ENCODE results near the gene KSR2. TPM values are rescaled to one million over a fixed set of nuclear protein-coding genes. Genes with fewer than 3 reads are reported as not detected.

KSR2 gene
- total and polyA plus RNA-seq, 10 of the 15 experiments (the other 5 are each of a cell fraction or from before 2014, with no cell fraction given), result under 0.01 to 1.5 (median 0.01) TPM; not detected in 3

DNA sequence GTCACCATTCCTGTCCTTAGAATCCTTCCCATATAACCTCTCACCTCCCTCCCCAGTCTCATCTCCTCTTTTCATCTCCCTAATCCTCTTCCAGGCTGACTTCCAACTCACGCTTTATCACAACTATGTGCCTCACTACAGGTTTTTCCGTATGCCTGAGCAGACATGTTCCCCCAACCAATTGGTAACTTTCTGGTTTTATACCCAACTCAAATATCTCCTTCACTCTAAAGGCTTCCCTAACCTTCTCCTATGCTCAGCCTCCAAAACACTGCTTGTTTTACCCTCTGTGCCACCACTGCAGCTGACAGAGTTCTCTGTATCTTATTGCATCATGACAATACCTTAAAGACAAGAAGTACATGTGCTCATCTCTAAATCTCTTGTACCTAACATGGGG is 139.7 kb downstream of the KSR2 start (continued):
- TF ChIP-seq, protein P1, sequence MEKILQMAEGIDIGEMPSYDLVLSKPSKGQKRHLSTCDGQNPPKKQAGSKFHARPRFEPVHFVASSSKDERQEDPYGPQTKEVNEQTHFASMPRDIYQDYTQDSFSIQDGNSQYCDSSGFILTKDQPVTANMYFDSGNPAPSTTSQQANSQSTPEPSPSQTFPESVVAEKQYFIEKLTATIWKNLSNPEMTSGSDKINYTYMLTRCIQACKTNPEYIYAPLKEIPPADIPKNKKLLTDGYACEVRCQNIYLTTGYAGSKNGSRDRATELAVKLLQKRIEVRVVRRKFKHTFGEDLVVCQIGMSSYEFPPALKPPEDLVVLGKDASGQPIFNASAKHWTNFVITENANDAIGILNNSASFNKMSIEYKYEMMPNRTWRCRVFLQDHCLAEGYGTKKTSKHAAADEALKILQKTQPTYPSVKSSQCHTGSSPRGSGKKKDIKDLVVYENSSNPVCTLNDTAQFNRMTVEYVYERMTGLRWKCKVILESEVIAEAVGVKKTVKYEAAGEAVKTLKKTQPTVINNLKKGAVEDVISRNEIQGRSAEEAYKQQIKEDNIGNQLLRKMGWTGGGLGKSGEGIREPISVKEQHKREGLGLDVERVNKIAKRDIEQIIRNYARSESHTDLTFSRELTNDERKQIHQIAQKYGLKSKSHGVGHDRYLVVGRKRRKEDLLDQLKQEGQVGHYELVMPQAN (conservative IDR thresholded peaks at IDR 0.05), result no peak
- TF ChIP-seq, protein P2, sequence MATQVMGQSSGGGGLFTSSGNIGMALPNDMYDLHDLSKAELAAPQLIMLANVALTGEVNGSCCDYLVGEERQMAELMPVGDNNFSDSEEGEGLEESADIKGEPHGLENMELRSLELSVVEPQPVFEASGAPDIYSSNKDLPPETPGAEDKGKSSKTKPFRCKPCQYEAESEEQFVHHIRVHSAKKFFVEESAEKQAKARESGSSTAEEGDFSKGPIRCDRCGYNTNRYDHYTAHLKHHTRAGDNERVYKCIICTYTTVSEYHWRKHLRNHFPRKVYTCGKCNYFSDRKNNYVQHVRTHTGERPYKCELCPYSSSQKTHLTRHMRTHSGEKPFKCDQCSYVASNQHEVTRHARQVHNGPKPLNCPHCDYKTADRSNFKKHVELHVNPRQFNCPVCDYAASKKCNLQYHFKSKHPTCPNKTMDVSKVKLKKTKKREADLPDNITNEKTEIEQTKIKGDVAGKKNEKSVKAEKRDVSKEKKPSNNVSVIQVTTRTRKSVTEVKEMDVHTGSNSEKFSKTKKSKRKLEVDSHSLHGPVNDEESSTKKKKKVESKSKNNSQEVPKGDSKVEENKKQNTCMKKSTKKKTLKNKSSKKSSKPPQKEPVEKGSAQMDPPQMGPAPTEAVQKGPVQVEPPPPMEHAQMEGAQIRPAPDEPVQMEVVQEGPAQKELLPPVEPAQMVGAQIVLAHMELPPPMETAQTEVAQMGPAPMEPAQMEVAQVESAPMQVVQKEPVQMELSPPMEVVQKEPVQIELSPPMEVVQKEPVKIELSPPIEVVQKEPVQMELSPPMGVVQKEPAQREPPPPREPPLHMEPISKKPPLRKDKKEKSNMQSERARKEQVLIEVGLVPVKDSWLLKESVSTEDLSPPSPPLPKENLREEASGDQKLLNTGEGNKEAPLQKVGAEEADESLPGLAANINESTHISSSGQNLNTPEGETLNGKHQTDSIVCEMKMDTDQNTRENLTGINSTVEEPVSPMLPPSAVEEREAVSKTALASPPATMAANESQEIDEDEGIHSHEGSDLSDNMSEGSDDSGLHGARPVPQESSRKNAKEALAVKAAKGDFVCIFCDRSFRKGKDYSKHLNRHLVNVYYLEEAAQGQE (IDR thresholded peaks at IDR 0.05; ENCODE audit: low read depth, low read length), result no peak
- TF ChIP-seq SREBF1 (IDR thresholded peaks at IDR 0.05; ENCODE audit: low read length) (no peak), CHD1 (IDR thresholded peaks at IDR 0.05; ENCODE audit: low read depth, low read length) (no peak)

DNA sequence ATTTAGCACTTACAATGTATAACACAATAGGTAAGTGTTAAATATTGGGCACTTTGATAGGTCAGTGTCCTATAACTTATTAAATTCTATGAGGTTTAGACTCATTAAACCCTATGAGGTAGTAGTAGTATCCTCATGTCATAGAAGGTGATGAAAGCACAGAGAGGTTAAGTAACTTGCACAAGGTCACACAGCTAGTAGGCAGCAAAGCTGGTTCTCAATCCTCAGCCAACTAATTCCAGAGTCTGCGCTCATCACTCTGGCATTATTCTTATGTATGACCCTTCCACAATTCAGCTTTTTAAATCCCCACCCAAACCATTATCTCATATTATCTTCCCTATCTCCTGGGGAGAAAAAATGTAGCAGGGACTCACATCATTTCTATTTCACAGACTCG is 141.1 kb downstream of the KSR2 start:
- Histone ChIP-seq H3K36me3 (ENCODE audit: control insufficient read depth in 2 of 2, insufficient read depth in 2 of 2, low read length in 1 of 2) (no peaks in the 10 kb centered on the region), H4K20me1 (ENCODE audit: control insufficient read depth, insufficient read depth) (no peaks in the 10 kb centered on the region), H3K4me3 (no peak overlapping the region), H2AFZ (ENCODE audit: control insufficient read depth, low read depth, low read length) (no peak overlapping the region), H3K27me3 (replicated peaks in 1 of 2; ENCODE audit: control insufficient read depth in 2 of 2, insufficient read depth in 2 of 2, low read length in 1 of 2) (no peaks in the 10 kb centered on the region), H3K9me3 (replicated peaks; ENCODE audit: control insufficient read depth, insufficient read depth, low read length) (peaks cover 9% of the 10 kb centered on the region; the same call in 2 of the 3 replicates), H3K9ac (ENCODE audit: control insufficient read depth, insufficient read depth, low read length) (no peak overlapping the region), H3K27ac (ENCODE audit: control insufficient read depth, insufficient read depth) (no peak overlapping the region), H3K4me2 (ENCODE audit: control insufficient read depth, insufficient read depth) (no peak overlapping the region), H3K79me2 (ENCODE audit: control insufficient read depth, insufficient read depth, low read length) (no peaks in the 10 kb centered on the region), H3K4me1 (ENCODE audit: control insufficient read depth, insufficient read depth, low read length) (no peaks in the 10 kb centered on the region)
- FAIRE-seq (no peak), ATAC-seq (no peak), DNase-seq (ENCODE audit: low read depth, low spot score) (no peak)
- RAD21 ChIA-PET (ENCODE audit: unreplicated experiment), result no interaction called here
- POLR2A ChIA-PET, result interaction anchor here (0.6 kb wide), 1 partner anchor 239 kb away, joined by 4 read pairs; no protein-coding TSS in a partner anchor
- intact Hi-C loops (cut with micrococcal nuclease; ENCODE audit: unreplicated experiment), result no loop called here
- BruUV-seq (replicated peaks), result no TSS peak
- in situ Hi-C loops (cut with MboI), result no loop called here
- 21% methylated on average over 2 of the region's 2 CpGs for WGBS (ENCODE audit: insufficient coverage, insufficient replicate concordance, low lambda C conversion rate, missing lambda C conversion rate)
- CTCF ChIA-PET, result interaction anchor here (0.7 to 1.6 kb wide), 2 partner anchors 10 to 62 kb away, joined by 4 to 8 read pairs; no protein-coding TSS in a partner anchor
- SMC1A ChIA-PET (ENCODE audit: uncharacterized antibody, unreplicated experiment), result interaction anchor here (0.7 kb wide), 1 partner anchor 624 kb away, joined by 3 read pairs; no protein-coding TSS in a partner anchor
- TF ChIP-seq PML (IDR thresholded peaks at IDR 0.05; ENCODE audit: low read length), result no peak
- TF ChIP-seq, protein P3, sequence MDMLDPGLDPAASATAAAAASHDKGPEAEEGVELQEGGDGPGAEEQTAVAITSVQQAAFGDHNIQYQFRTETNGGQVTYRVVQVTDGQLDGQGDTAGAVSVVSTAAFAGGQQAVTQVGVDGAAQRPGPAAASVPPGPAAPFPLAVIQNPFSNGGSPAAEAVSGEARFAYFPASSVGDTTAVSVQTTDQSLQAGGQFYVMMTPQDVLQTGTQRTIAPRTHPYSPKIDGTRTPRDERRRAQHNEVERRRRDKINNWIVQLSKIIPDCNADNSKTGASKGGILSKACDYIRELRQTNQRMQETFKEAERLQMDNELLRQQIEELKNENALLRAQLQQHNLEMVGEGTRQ (IDR thresholded peaks at IDR 0.05; ENCODE audit: borderline replicate concordance, low read depth, low read length), result no peak
- TF ChIP-seq, protein P4, sequence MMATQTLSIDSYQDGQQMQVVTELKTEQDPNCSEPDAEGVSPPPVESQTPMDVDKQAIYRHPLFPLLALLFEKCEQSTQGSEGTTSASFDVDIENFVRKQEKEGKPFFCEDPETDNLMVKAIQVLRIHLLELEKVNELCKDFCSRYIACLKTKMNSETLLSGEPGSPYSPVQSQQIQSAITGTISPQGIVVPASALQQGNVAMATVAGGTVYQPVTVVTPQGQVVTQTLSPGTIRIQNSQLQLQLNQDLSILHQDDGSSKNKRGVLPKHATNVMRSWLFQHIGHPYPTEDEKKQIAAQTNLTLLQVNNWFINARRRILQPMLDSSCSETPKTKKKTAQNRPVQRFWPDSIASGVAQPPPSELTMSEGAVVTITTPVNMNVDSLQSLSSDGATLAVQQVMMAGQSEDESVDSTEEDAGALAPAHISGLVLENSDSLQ (IDR thresholded peaks at IDR 0.05), result no peak
- no peak for TF ChIP-seq HCFC1 (IDR thresholded peaks at IDR 0.05; ENCODE audit: low read length)
- no peak for TF ChIP-seq SP1 (IDR thresholded peaks at IDR 0.05; ENCODE audit: low read depth, low read length)
- TF ChIP-seq PAX5 (IDR thresholded peaks at IDR 0.05; ENCODE audit: borderline replicate concordance, low read depth, low read length), result no peak
- TF ChIP-seq EGR1 (IDR thresholded peaks at IDR 0.05; ENCODE audit: borderline replicate concordance in 1 of 2, low read depth in 2 of 2, low read length in 2 of 2), result no peak
- no peak for TF ChIP-seq NR2C1 (IDR thresholded peaks at IDR 0.05)
- TF ChIP-seq SMAD5 (IDR thresholded peaks at IDR 0.05; ENCODE audit: low read depth), result no peak
- TF ChIP-seq TARDBP (IDR thresholded peaks at IDR 0.05; ENCODE audit: borderline replicate concordance), result no peak
- no peak for TF ChIP-seq TAF1 (IDR thresholded peaks at IDR 0.05; ENCODE audit: borderline replicate concordance, low read depth, low read length)

Measured in GM12878 (cell line).